Right lobe of liver (tissue), 4 donors: ENCODE results near the gene ADARB2.

Experiments used
- CTCF ChIP-seq, 4 donors: fragments of 200-600 bp in 3 of 4; fragments of 450-650 bp in 1 of 4; IDR thresholded peaks; one replicate each; pipeline versions ENCODE4 v1.5.1 to v1.8.0; 2016 to 2022; ENCODE audit warnings: antibody characterized with exemption in 4 of 4, mild to moderate bottlenecking in 2 of 4
- POLR2A ChIP-seq: fragments of 450-650 bp; IDR thresholded peaks from one replicate; pipeline ENCODE4 v1.6.1; 2017; ENCODE audit warnings: antibody characterized with exemption, mild to moderate bottlenecking
- donor health status: DM: no; HTN: no; CAD: no.
- donor health status: DM: no; HTN: no; CAD: no.
- donor health status: DM: no; HTN: yes; CAD: no.

- TF ChIP-seq CTCF (IDR thresholded peaks at IDR 0.05) (no peak), POLR2A (no peak)
Measured at GRCh38 chr10:1432161-1432560, 305.2 kb downstream of the ADARB2 start.
